PC-3 (cell line): Measurements from ENCODE around the gene ERCC4.

Experiments
- CTCF ChIP-seq: fragments of 300-600 bp; sonication (generic); conservative IDR thresholded peaks from 2 replicates; pipeline ENCODE4 v1.5.1; 2017; ENCODE audit warnings: antibody characterized with exemption, low read depth, mild to moderate bottlenecking, low read length
- EZH2 ChIP-seq: fragments of 300-600 bp; sonication (generic); IDR thresholded peaks from one replicate; pipeline ENCODE4 v1.6.1; 2017; ENCODE audit warnings: antibody characterized with exemption, mild to moderate bottlenecking, low read length; ENCODE audit not compliant: unreplicated experiment
- EZH2phosphoT487 ChIP-seq: fragments of 300-600 bp; sonication (generic); IDR thresholded peaks from 2 replicates; pipeline ENCODE4 v1.6.1; 2018; ENCODE audit warnings: mild to moderate bottlenecking, antibody characterized with exemption, low read length, borderline replicate concordance

- TF ChIP-seq EZH2phosphoT487 = no peak
- TF ChIP-seq CTCF = no peak
- no peak for TF ChIP-seq EZH2
Observed at GRCh38 chr16:13911306-13911705, 8.6 kb upstream of the ERCC4 start.
